ENCODE results near the gene SLC37A2. TPM values are rescaled to one million over a fixed set of nuclear protein-coding genes. Genes with fewer than 3 reads are reported as not detected.

The SLC37A2 gene
- polyA plus RNA-seq, 1 of the 3 experiments (the other 2 are of a cell fraction) = 0.44 TPM

DNA sequence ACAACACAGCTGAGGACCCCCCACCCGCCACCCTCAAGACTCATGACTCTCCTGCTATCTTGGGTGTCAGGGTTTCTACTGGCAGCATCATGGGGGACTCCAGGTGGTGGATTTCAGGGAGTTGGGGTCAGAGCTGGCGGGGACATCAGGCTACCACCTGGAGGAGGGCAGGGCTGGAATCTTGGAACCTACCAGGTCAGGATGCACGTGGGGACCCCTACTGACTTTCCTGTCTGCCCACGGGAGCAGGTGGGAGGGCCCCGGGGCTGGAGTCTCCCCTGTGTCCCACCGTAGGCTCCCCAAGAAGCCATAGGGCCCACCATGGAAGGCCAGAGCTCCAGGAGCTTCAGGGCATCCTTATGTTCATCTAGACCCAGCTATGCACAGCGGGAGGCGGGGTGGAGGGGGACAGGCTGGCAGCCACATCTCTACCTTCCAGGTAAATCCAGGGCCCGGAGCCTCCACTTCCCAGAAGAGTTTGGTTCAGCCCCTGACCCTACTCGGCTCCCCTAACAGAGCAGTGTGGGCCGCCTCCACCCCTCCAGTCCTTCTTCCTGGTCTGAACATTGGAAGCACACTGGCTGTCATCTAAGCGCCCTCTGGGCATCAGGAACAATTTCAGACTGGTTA, 10.0 kb downstream of the SLC37A2 start:
- H3K4me3 ChIP-seq (ENCODE audit: low read depth in 2 of 2, low read length in 1 of 2) = no peak overlapping the region
- H4K20me1 ChIP-seq (ENCODE audit: insufficient read depth) = no peaks in the 10 kb centered on the region
- no peaks in the 10 kb centered on the region for H3K27me3 ChIP-seq (ENCODE audit: insufficient read depth)
- H3K4me2 ChIP-seq = no peak overlapping the region
- H3K9me2 ChIP-seq = no peaks in the 10 kb centered on the region
- no peaks in the 10 kb centered on the region for H3K36me3 ChIP-seq (replicated peaks in 1 of 2; ENCODE audit: control insufficient read depth in 1 of 2, insufficient read depth in 2 of 2, low read length in 1 of 2)
- H3K9ac ChIP-seq = no peak overlapping the region
- ChIA-PET CTCF (interaction anchor here (1.1 to 3.8 kb wide), 5 partner anchors 9 to 356 kb away, joined by 3 to 14 read pairs (median 4); no protein-coding TSS in a partner anchor), POLR2A (no interaction called here)
- no peaks in the 10 kb centered on the region for H3K9me3 ChIP-seq
- no peaks in the 10 kb centered on the region for H3K79me2 ChIP-seq (ENCODE audit: insufficient read depth)
- H3K4me1 ChIP-seq (ENCODE audit: control insufficient read depth in 1 of 2, insufficient read depth in 2 of 2, low read depth in 1 of 2, low read length in 1 of 2) = no peaks in the 10 kb centered on the region; a peak in 1 of 4 replicates
- no peak overlapping the region for H3K27ac ChIP-seq (ENCODE audit: low read depth in 2 of 2, low read length in 1 of 2)
- TF ChIP-seq YY1 (IDR thresholded peaks at IDR 0.05; ENCODE audit: low read depth) (no peak), JUND (IDR thresholded peaks at IDR 0.05) (no peak), NRF1 (IDR thresholded peaks at IDR 0.05; ENCODE audit: low read depth, low read length) (no peak), TAF1 (IDR thresholded peaks at IDR 0.05; ENCODE audit: borderline replicate concordance, low read depth, low read length) (no peak), RXRA (IDR thresholded peaks at IDR 0.05; ENCODE audit: borderline replicate concordance, low read depth) (no peak), GABPA (IDR thresholded peaks at IDR 0.05; ENCODE audit: low read depth) (no peak)
- TF ChIP-seq, protein P1, sequence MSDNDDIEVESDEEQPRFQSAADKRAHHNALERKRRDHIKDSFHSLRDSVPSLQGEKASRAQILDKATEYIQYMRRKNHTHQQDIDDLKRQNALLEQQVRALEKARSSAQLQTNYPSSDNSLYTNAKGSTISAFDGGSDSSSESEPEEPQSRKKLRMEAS (IDR thresholded peaks at IDR 0.05; ENCODE audit: low read depth) = no peak
- DNase-seq = no peak
- no peak overlapping the region for H2AFZ ChIP-seq (ENCODE audit: low read depth)
- WGBS (ENCODE audit: low lambda C conversion rate) = 78% methylated on average over 4 of the region's 12 CpGs
- H3F3A ChIP-seq (replicated peaks; ENCODE audit: insufficient read depth) = no peaks in the 10 kb centered on the region

- no peak overlapping the region for H3K27ac ChIP-seq (ENCODE audit: low read depth in 2 of 2, low read length in 1 of 2)
- no peak for DNase-seq
- no peaks in the 10 kb centered on the region for H3K9me2 ChIP-seq
- H3K27me3 ChIP-seq (ENCODE audit: insufficient read depth) = no peaks in the 10 kb centered on the region
- H4K20me1 ChIP-seq (ENCODE audit: insufficient read depth) = no peaks in the 10 kb centered on the region
- CTCF ChIA-PET = interaction anchor here (1.4 to 3.8 kb wide), 3 partner anchors 17 to 207 kb away, joined by 3 to 14 read pairs (median 12); no protein-coding TSS in a partner anchor
- no peaks in the 10 kb centered on the region for H3K9me3 ChIP-seq
- H3F3A ChIP-seq (replicated peaks; ENCODE audit: insufficient read depth) = no peaks in the 10 kb centered on the region
- TF ChIP-seq YY1 (IDR thresholded peaks at IDR 0.05; ENCODE audit: low read depth) = no peak
- no peak for TF ChIP-seq NRF1 (IDR thresholded peaks at IDR 0.05; ENCODE audit: low read depth, low read length)
- TF ChIP-seq, protein P2, sequence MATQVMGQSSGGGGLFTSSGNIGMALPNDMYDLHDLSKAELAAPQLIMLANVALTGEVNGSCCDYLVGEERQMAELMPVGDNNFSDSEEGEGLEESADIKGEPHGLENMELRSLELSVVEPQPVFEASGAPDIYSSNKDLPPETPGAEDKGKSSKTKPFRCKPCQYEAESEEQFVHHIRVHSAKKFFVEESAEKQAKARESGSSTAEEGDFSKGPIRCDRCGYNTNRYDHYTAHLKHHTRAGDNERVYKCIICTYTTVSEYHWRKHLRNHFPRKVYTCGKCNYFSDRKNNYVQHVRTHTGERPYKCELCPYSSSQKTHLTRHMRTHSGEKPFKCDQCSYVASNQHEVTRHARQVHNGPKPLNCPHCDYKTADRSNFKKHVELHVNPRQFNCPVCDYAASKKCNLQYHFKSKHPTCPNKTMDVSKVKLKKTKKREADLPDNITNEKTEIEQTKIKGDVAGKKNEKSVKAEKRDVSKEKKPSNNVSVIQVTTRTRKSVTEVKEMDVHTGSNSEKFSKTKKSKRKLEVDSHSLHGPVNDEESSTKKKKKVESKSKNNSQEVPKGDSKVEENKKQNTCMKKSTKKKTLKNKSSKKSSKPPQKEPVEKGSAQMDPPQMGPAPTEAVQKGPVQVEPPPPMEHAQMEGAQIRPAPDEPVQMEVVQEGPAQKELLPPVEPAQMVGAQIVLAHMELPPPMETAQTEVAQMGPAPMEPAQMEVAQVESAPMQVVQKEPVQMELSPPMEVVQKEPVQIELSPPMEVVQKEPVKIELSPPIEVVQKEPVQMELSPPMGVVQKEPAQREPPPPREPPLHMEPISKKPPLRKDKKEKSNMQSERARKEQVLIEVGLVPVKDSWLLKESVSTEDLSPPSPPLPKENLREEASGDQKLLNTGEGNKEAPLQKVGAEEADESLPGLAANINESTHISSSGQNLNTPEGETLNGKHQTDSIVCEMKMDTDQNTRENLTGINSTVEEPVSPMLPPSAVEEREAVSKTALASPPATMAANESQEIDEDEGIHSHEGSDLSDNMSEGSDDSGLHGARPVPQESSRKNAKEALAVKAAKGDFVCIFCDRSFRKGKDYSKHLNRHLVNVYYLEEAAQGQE (IDR thresholded peaks at IDR 0.05; ENCODE audit: low read depth, low read length) = no peak
- TF ChIP-seq JUND (IDR thresholded peaks at IDR 0.05) = no peak
- TF ChIP-seq CTCF (IDR thresholded peaks at IDR 0.05) = no peak
- WGBS (ENCODE audit: low lambda C conversion rate) = 87% methylated on average over 14 of the region's 19 CpGs
- no peaks in the 10 kb centered on the region for H3K79me2 ChIP-seq (ENCODE audit: insufficient read depth)
- H3K36me3 ChIP-seq (replicated peaks in 1 of 2; ENCODE audit: control insufficient read depth in 1 of 2, insufficient read depth in 2 of 2, low read length in 1 of 2) = no peaks in the 10 kb centered on the region
- no peaks in the 10 kb centered on the region; a peak in 1 of 4 replicates for H3K4me1 ChIP-seq (ENCODE audit: control insufficient read depth in 1 of 2, insufficient read depth in 2 of 2, low read depth in 1 of 2, low read length in 1 of 2)
- POLR2A ChIA-PET = no interaction called here
- no peak overlapping the region for H3K9ac ChIP-seq
- H2AFZ ChIP-seq (ENCODE audit: low read depth) = no peak overlapping the region
- H3K4me2 ChIP-seq = no peak overlapping the region
- H3K4me3 ChIP-seq (ENCODE audit: low read depth in 2 of 2, low read length in 1 of 2) = no peak overlapping the region
Observed at GRCh38 chr11:125073616-125074483, 10.7 kb downstream of the SLC37A2 start.

Data from SK-N-SH (cell line).